H9 (cell line): ENCODE results near the gene PLD5. TPM values are rescaled to one million over a fixed set of nuclear protein-coding genes. Genes with fewer than 3 reads are reported as not detected.

Source experiments
- DNase-seq: peaks from one replicate; pipeline ENCODE4 v3.0.0-alpha.2; 2017
- H2AFZ ChIP-seq: one replicate; pipeline ENCODE4 v1.6.1; 2013; ENCODE audit warnings: mild to moderate bottlenecking, low read length, control low read depth, moderate library complexity
- H2AK5ac ChIP-seq: 2 replicates; pipeline ENCODE4 v1.6.1; 2013; ENCODE audit warnings: low read length, control low read depth, mixed read lengths; ENCODE audit not compliant: insufficient read length
- H2BK120ac ChIP-seq: one replicate; pipeline ENCODE4 v1.6.1; 2013; ENCODE audit warnings: low read depth, mild to moderate bottlenecking, low read length, control low read depth, inconsistent platforms; ENCODE audit not compliant: poor library complexity, severe bottlenecking
- H2BK12ac ChIP-seq: 2 replicates; pipeline ENCODE4 v1.6.1; 2013; ENCODE audit warnings: low read length, control low read depth, mixed read lengths, low read depth; ENCODE audit not compliant: insufficient read length
- H2BK15ac ChIP-seq: 2 replicates; pipeline ENCODE4 v1.6.1; 2013; ENCODE audit warnings: low read depth, low read length, control low read depth
- H2BK20ac ChIP-seq: one replicate; pipeline ENCODE4 v1.6.1; 2013; ENCODE audit warnings: low read depth, mild to moderate bottlenecking, low read length, control low read depth, inconsistent platforms; ENCODE audit not compliant: poor library complexity, severe bottlenecking
- H2BK5ac ChIP-seq: 2 replicates; pipeline ENCODE4 v1.6.1; 2013; ENCODE audit warnings: low read length, control low read depth, mixed read lengths; ENCODE audit not compliant: insufficient read length
- H3K14ac ChIP-seq: 2 replicates; pipeline ENCODE4 v1.6.1; 2013; ENCODE audit warnings: low read length, control low read depth; ENCODE audit not compliant: insufficient read depth
- H3K18ac ChIP-seq: 2 replicates; pipeline ENCODE4 v1.6.1; 2013; ENCODE audit warnings: low read depth, mild to moderate bottlenecking, mixed read lengths, low read length, control low read depth; ENCODE audit not compliant: insufficient read length
- H3K23ac ChIP-seq: 2 replicates; pipeline ENCODE4 v1.6.1; 2013; ENCODE audit warnings: low read length, control low read depth, mixed read lengths, low read depth; ENCODE audit not compliant: insufficient read length
- H3K23me2 ChIP-seq: 2 replicates; pipeline ENCODE4 v1.6.1; 2013; ENCODE audit warnings: low read depth, mild to moderate bottlenecking, mixed read lengths, low read length, control low read depth; ENCODE audit not compliant: insufficient read length, poor library complexity, severe bottlenecking
- H3K27ac ChIP-seq: 2 replicates; pipeline ENCODE4 v1.5.1; 2013; ENCODE audit warnings: low read length, control low read depth, mixed read lengths, low read depth; ENCODE audit not compliant: insufficient read length
- H3K27me3 ChIP-seq: 2 replicates; pipeline ENCODE4 v1.6.1; 2013; ENCODE audit warnings: low read length, control low read depth, inconsistent platforms; ENCODE audit not compliant: insufficient read depth
- H3K4ac ChIP-seq: 2 replicates; pipeline ENCODE4 v1.6.1; 2013; ENCODE audit warnings: low read depth, mild to moderate bottlenecking, control low read depth, inconsistent platforms, low read length, moderate library complexity
- H3K4me1 ChIP-seq: 2 replicates; pipeline ENCODE4 v1.6.1; 2013; ENCODE audit warnings: low read length, control low read depth, inconsistent platforms; ENCODE audit not compliant: insufficient read depth
- H3K4me2 ChIP-seq: 2 replicates; pipeline ENCODE4 v1.6.1; 2013; ENCODE audit warnings: low read length, control low read depth, mixed read lengths; ENCODE audit not compliant: insufficient read length, insufficient read depth
- H3K56ac ChIP-seq: 2 replicates; pipeline ENCODE4 v1.6.1; 2013; ENCODE audit warnings: low read depth, mild to moderate bottlenecking, mixed read lengths, low read length, control low read depth; ENCODE audit not compliant: insufficient read length
- H3K79me1 ChIP-seq: 2 replicates; pipeline ENCODE4 v1.6.1; 2013; ENCODE audit warnings: low read depth, mild to moderate bottlenecking, moderate library complexity, low read length, control low read depth, inconsistent platforms; ENCODE audit not compliant: insufficient read depth, poor library complexity, severe bottlenecking
- H3K79me2 ChIP-seq: 2 replicates; pipeline ENCODE4 v1.6.1; 2013; ENCODE audit warnings: low read length, control low read depth, inconsistent platforms; ENCODE audit not compliant: insufficient read depth
- H3K9ac ChIP-seq: 2 replicates; pipeline ENCODE4 v1.6.1; 2013; ENCODE audit warnings: low read length, control low read depth, mixed read lengths; ENCODE audit not compliant: insufficient read length; ENCODE audit errors: extremely low read depth
- H3K9me3 ChIP-seq: one replicate; pipeline ENCODE4 v1.6.1; 2013; ENCODE audit warnings: low read depth, low read length, inconsistent platforms; ENCODE audit not compliant: control insufficient read depth
- H3T11ph ChIP-seq: one replicate; pipeline ENCODE4 v1.6.1; 2013; ENCODE audit warnings: mild to moderate bottlenecking, low read length, control low read depth, inconsistent platforms
- H4K20me1 ChIP-seq: one replicate; pipeline ENCODE4 v1.6.1; 2013; ENCODE audit not compliant: control insufficient read depth, insufficient read length, insufficient read depth
- H4K5ac ChIP-seq: 2 replicates; pipeline ENCODE4 v1.6.1; 2013; ENCODE audit warnings: low read depth, mild to moderate bottlenecking, mixed read lengths, low read length, control low read depth; ENCODE audit not compliant: insufficient read length
- H4K8ac ChIP-seq: replicated peaks from 2 replicates; pipeline ENCODE4 v1.6.1; 2013; ENCODE audit warnings: low read length, control low read depth, mixed read lengths, low read depth; ENCODE audit not compliant: insufficient read length
- H4K91ac ChIP-seq: 2 replicates; pipeline ENCODE4 v1.6.1; 2013; ENCODE audit warnings: low read depth, mild to moderate bottlenecking, moderate library complexity, mixed read lengths, low read length, control low read depth; ENCODE audit not compliant: insufficient read length
- H3K27ac Mint-ChIP-seq, 3 experiments: 2 replicates in 2 of 3; 3 replicates in 1 of 3; pipeline ENCODE4 v1.8.0; 2020 to 2021; ENCODE audit warnings: mixed read lengths in 3 of 3, mild to moderate bottlenecking in 1 of 3, moderate library complexity in 1 of 3
- H3K27me3 Mint-ChIP-seq: 2 replicates; pipeline ENCODE4 v1.8.0; 2021; ENCODE audit warnings: low read depth, mild to moderate bottlenecking, moderate library complexity, mixed read lengths
- H3K36me3 Mint-ChIP-seq, 3 experiments: 2 replicates in 2 of 3; 3 replicates in 1 of 3; pipeline ENCODE4 v1.8.0; 2020 to 2021; ENCODE audit warnings: low read depth in 3 of 3, mixed read lengths in 3 of 3; ENCODE audit not compliant: insufficient read depth in 1 of 3
- H3K4me1 Mint-ChIP-seq, 2 experiments: 2 replicates each; pipeline ENCODE4 v1.8.0; 2020; ENCODE audit warnings: mixed read lengths in 2 of 2
- H3K4me3 Mint-ChIP-seq, 2 experiments: 2 replicates in 1 of 2; 3 replicates in 1 of 2; pipeline ENCODE4 v1.8.0; 2020 to 2021; ENCODE audit warnings: mild to moderate bottlenecking in 2 of 2, mixed read lengths in 2 of 2, moderate library complexity in 1 of 2
- H3K9me3 Mint-ChIP-seq, 2 experiments: 2 replicates in 1 of 2; 3 replicates in 1 of 2; pipeline ENCODE4 v1.8.0; 2020; ENCODE audit warnings: mild to moderate bottlenecking in 2 of 2, mixed read lengths in 2 of 2, moderate library complexity in 1 of 2
- CTCF ChIP-seq: fragments of 200-600 bp; sonication (generic); conservative IDR thresholded peaks from 3 replicates; pipeline ENCODE4 v1.8.0; 2021; ENCODE audit warnings: antibody characterized with exemption, mild to moderate bottlenecking
- WGBS: extraction: QIAGEN DNeasy Blood & Tissue Kit; methylation state at CpG from one replicate; pipeline ENCODE4 v1.1.7; 2013; ENCODE audit warnings: missing lambda C conversion rate, low lambda C conversion rate, mixed read lengths; ENCODE audit not compliant: insufficient read length; ENCODE audit errors: extremely low coverage; 5-methylcytosine and 5-hydroxymethylcytosine counted together
- total RNA-seq: library from RNA; stranded (reverse); gene quantifications from 2 replicates; pipeline ENCODE4 v1.2.1, GENCODE V29; 2021

PLD5 gene
- total RNA-seq, 1 experiment from 2014 or later, result 5.2 TPM

GRCh38 chr1:242542271-242542670 lies 17.8 kb upstream of the PLD5 start:
- no peaks in the 10 kb centered on the region for H3K79me1 ChIP-seq
- no peak overlapping the region for H3K9ac ChIP-seq
- H3T11ph ChIP-seq, result no peak overlapping the region
- no peak overlapping the region for H3K56ac ChIP-seq
- H4K8ac ChIP-seq, result no peak overlapping the region
- H3K4me2 ChIP-seq, result no peak overlapping the region
- no peaks in the 10 kb centered on the region for H3K23me2 ChIP-seq
- no peak overlapping the region for H2AK5ac ChIP-seq
- no peak overlapping the region for H3K14ac ChIP-seq
- no peaks in the 10 kb centered on the region for H3K4me1 ChIP-seq
- no peak overlapping the region for H2BK5ac ChIP-seq
- no peaks in the 10 kb centered on the region for H3K9me3 Mint-ChIP-seq
- H3K4me3 Mint-ChIP-seq, result no peak overlapping the region
- no peaks in the 10 kb centered on the region for H4K20me1 ChIP-seq
- H3K27ac ChIP-seq, result no peak overlapping the region
- TF ChIP-seq CTCF, result no peak
- no peak for DNase-seq
- no peaks in the 10 kb centered on the region for H3K9me3 ChIP-seq
- H3K27me3 ChIP-seq, result no peaks in the 10 kb centered on the region
- H4K91ac ChIP-seq, result no peak overlapping the region
- H2AFZ ChIP-seq, result no peak overlapping the region
- H3K4ac ChIP-seq, result no peak overlapping the region
- no peak overlapping the region for H2BK15ac ChIP-seq
- H3K18ac ChIP-seq, result no peak overlapping the region
- H4K5ac ChIP-seq, result no peak overlapping the region
- 0 out of 7 replicates have a peak, but pooled peaks cover 0 to 3% (median 0%) of the 10 kb centered on the region in 3 experiments for H3K36me3 Mint-ChIP-seq
- peaks cover 15 to 23% of the 10 kb centered on the region in 2 experiments for H3K4me1 Mint-ChIP-seq
- no peak overlapping the region for H3K27ac Mint-ChIP-seq
- no peak overlapping the region for H2BK120ac ChIP-seq
- H2BK12ac ChIP-seq, result no peak overlapping the region
- H2BK20ac ChIP-seq, result no peak overlapping the region
- no peaks in the 10 kb centered on the region for H3K79me2 ChIP-seq
- H3K27me3 Mint-ChIP-seq, result no peaks in the 10 kb centered on the region
- WGBS, result no CpG with 5 or more reads among the region's 2 CpGs
- H3K23ac ChIP-seq, result no peak overlapping the region
